ENCODE results near the gene PEDS1.

The PEDS1 gene

GRCh38 chr20:50165684-50166554 is 12.4 kb upstream of the PEDS1 start (continued):
- TF ChIP-seq ZNF2 (tag by site-specific recombination; IDR thresholded peaks at IDR 0.05) (no peak; the same call in 1 of the 2 replicates), ZNF311 (tag by site-specific recombination; IDR thresholded peaks at IDR 0.05; ENCODE audit: borderline replicate concordance) (no peak), ZIC2 (tag by site-specific recombination; IDR thresholded peaks at IDR 0.05) (peak; percentile 98), ZNF37A (tag by site-specific recombination; IDR thresholded peaks at IDR 0.05) (no peak; the same call in 1 of the 2 replicates), ZNF121 (tag by site-specific recombination; IDR thresholded peaks at IDR 0.05) (no peak), ZNF645 (tag by site-specific recombination; IDR thresholded peaks at IDR 0.05) (no peak), ZNF791 (tag by site-specific recombination; IDR thresholded peaks at IDR 0.05) (no peak), ZNF660 (tag by site-specific recombination; IDR thresholded peaks at IDR 0.05) (no peak), ZNF830 (tag by site-specific recombination; IDR thresholded peaks at IDR 0.05; ENCODE audit: low read depth) (no peak), ZNF239 (tag by site-specific recombination; IDR thresholded peaks at IDR 0.05) (no peak), PRDM1 (tag by site-specific recombination; IDR thresholded peaks at IDR 0.05) (peak; percentile 96), ZBTB17 (tag by site-specific recombination; IDR thresholded peaks at IDR 0.05) (peak; percentile 95), ZNF544 (tag by site-specific recombination; IDR thresholded peaks at IDR 0.05) (no peak), INSM2 (tag by site-specific recombination; IDR thresholded peaks at IDR 0.05) (peak; percentile 100), HOXA7 (CRISPR knock-in tag; IDR thresholded peaks at IDR 0.05; ENCODE audit: borderline replicate concordance) (no peak), ZNF654 (tag by site-specific recombination; IDR thresholded peaks at IDR 0.05; ENCODE audit: low read depth) (0 out of 2 replicates have a peak, but pooled peaks have one; percentile 5), ZBTB11 (tag by site-specific recombination; conservative IDR thresholded peaks at IDR 0.05; ENCODE audit: low read depth) (no peak), ZNF747 (tag by site-specific recombination; IDR thresholded peaks at IDR 0.05) (no peak), ZNF670 (tag by site-specific recombination; IDR thresholded peaks at IDR 0.05; ENCODE audit: low read depth) (no peak), ZNF280C (tag by site-specific recombination; IDR thresholded peaks at IDR 0.05) (no peak), PRDM2 (tag by site-specific recombination; IDR thresholded peaks at IDR 0.05; ENCODE audit: borderline replicate concordance) (no peak), ZNF792 (tag by site-specific recombination; IDR thresholded peaks at IDR 0.05) (no peak), ZNF146 (tag by site-specific recombination; IDR thresholded peaks at IDR 0.05) (0 out of 2 replicates have a peak, but pooled peaks have one; percentile 10), ZNF610 (tag by site-specific recombination; IDR thresholded peaks at IDR 0.05; ENCODE audit: borderline replicate concordance) (peak; percentile 88), SALL2 (tag by site-specific recombination; IDR thresholded peaks at IDR 0.05; ENCODE audit: borderline replicate concordance) (no peak)
